ENCODE measurements around the gene ZMYND8. TPM values are rescaled to one million over a fixed set of nuclear protein-coding genes. Genes with fewer than 3 reads are reported as not detected.
"Not testable (repeated sequence)": the region's sequence is repeated elsewhere in the genome, so short reads cannot be mapped to it uniquely, and the experiment has no call there.

The ZMYND8 gene
- total RNA-seq, 2 experiments from 2014 or later, result 30.3 to 33.0 TPM

- Mint-ChIP-seq H3K27ac (no peak overlapping the region), H3K4me1 (ENCODE audit: low read depth) (peaks cover 6% of the 10 kb centered on the region)
Observed at GRCh38 chr20:47249913-47250312, 106.6 kb downstream of the ZMYND8 start.

GRCh38 chr20:47248448-47248966 lies 108.0 kb downstream of the ZMYND8 start:
- peaks cover 34% of the 10 kb centered on the region for H3K36me3 Mint-ChIP-seq (ENCODE audit: low read depth)
- H3K4me1 Mint-ChIP-seq (ENCODE audit: low read depth), result peaks cover 6% of the 10 kb centered on the region
- H3K27ac Mint-ChIP-seq, result peak overlapping the region; percentile 48
- no peaks in the 10 kb centered on the region for H3K27me3 Mint-ChIP-seq (ENCODE audit: low read depth)
- no peak for DNase-seq
- H3K4me3 Mint-ChIP-seq, result no peak overlapping the region
- H3K9me3 Mint-ChIP-seq, result no peaks in the 10 kb centered on the region
- CTCF ChIA-PET, result interaction anchor here (1.0 to 3.5 kb wide), 4 partner anchors 24 to 135 kb away, joined by 3 to 15 read pairs (median 4); no protein-coding TSS in a partner anchor
- intact Hi-C loops (cut with micrococcal nuclease), result no loop called here

More at GRCh38 chr20:47249913-47250312, 106.6 kb downstream of the ZMYND8 start:
- Mint-ChIP-seq H3K36me3 (ENCODE audit: low read depth) (peaks cover 33% of the 10 kb centered on the region), H3K4me3 (no peak overlapping the region), H3K27me3 (ENCODE audit: low read depth) (no peaks in the 10 kb centered on the region), H3K9me3 (no peaks in the 10 kb centered on the region)
- CTCF ChIA-PET, result interaction anchor here (0.6 to 3.5 kb wide), 2 partner anchors 134 to 311 kb away, joined by 5 to 15 read pairs; no protein-coding TSS in a partner anchor
- intact Hi-C loops (cut with micrococcal nuclease), result no loop called here
- no peak for DNase-seq

GRCh38 chr20:47247972-47248371 lies 108.5 kb downstream of the ZMYND8 start:
- H3K4me1 Mint-ChIP-seq (ENCODE audit: low read depth), result peaks cover 6% of the 10 kb centered on the region
- peaks cover 34% of the 10 kb centered on the region for H3K36me3 Mint-ChIP-seq (ENCODE audit: low read depth)
- intact Hi-C loops (cut with micrococcal nuclease), result no loop called here

GRCh38 chr20:47246061-47246777 lies 110.3 kb downstream of the ZMYND8 start:
- peaks cover 36% of the 10 kb centered on the region for H3K36me3 Mint-ChIP-seq (ENCODE audit: low read depth)

More at GRCh38 chr20:47247972-47248371, 108.5 kb downstream of the ZMYND8 start:
- CTCF ChIA-PET, result interaction anchor here (1.0 to 3.5 kb wide), 4 partner anchors 24 to 136 kb away, joined by 3 to 15 read pairs (median 4); no protein-coding TSS in a partner anchor
- Mint-ChIP-seq H3K27ac (no peak overlapping the region), H3K9me3 (no peaks in the 10 kb centered on the region), H3K4me3 (no peak overlapping the region), H3K27me3 (ENCODE audit: low read depth) (no peaks in the 10 kb centered on the region)
- no peak for DNase-seq

DNA sequence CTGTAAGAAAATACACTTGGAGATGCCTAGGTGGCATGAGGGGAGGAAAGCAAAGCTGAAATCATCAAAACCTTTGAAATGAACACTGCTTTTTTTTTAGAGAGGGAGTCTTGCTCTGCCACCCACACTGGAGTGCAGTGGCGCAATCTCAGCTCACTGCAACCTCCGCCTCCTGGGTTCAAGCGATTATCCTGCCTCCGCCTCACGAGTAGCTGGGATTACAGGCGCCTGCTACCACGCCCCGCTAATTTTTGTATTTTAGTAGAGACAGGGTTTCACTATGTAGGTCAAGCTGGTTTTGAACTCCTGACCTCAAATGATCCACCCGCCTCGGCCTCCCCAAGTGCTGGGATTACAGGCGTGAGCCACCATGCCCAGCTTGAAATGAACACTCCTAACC lies 111.3 kb downstream of the ZMYND8 start:
- CTCF ChIA-PET, result interaction anchor here (1.0 to 2.4 kb wide), 3 partner anchors 26 to 139 kb away, joined by 3 to 9 read pairs (median 5); no protein-coding TSS in a partner anchor
- peaks cover 31% of the 10 kb centered on the region for H3K36me3 Mint-ChIP-seq (ENCODE audit: low read depth)
- H3K9me3 Mint-ChIP-seq; H3K4me1 Mint-ChIP-seq (ENCODE audit: low read depth); DNase-seq; H3K4me3 Mint-ChIP-seq; H3K27me3 Mint-ChIP-seq (ENCODE audit: low read depth); intact Hi-C loops (cut with micrococcal nuclease); H3K27ac Mint-ChIP-seq: not testable (repeated sequence)

More at GRCh38 chr20:47246061-47246777, 110.3 kb downstream of the ZMYND8 start:
- CTCF ChIA-PET, result interaction anchor here (0.5 to 2.4 kb wide), 3 partner anchors 44 to 138 kb away, joined by 3 to 9 read pairs (median 3); no protein-coding TSS in a partner anchor
- intact Hi-C loops (cut with micrococcal nuclease), result no loop called here
- no peak for DNase-seq
- no peak overlapping the region for H3K27ac Mint-ChIP-seq
- no peaks in the 10 kb centered on the region for H3K27me3 Mint-ChIP-seq (ENCODE audit: low read depth)
- peaks cover 6% of the 10 kb centered on the region for H3K4me1 Mint-ChIP-seq (ENCODE audit: low read depth)
- no peaks in the 10 kb centered on the region for H3K9me3 Mint-ChIP-seq
- no peak overlapping the region for H3K4me3 Mint-ChIP-seq

GRCh38 chr20:47244451-47244850 lies 112.0 kb downstream of the ZMYND8 start:
- Mint-ChIP-seq H3K4me1 (ENCODE audit: low read depth) (peaks cover 5% of the 10 kb centered on the region), H3K4me3 (no peak overlapping the region), H3K36me3 (ENCODE audit: low read depth) (peaks cover 29% of the 10 kb centered on the region), H3K27me3 (ENCODE audit: low read depth) (no peaks in the 10 kb centered on the region), H3K27ac (no peak overlapping the region), H3K9me3 (no peaks in the 10 kb centered on the region)
- CTCF ChIA-PET, result interaction anchor here (2.0 to 2.4 kb wide), 2 partner anchors 27 to 140 kb away, joined by 5 to 9 read pairs; no protein-coding TSS in a partner anchor
- DNase-seq, result no peak
- intact Hi-C loops (cut with micrococcal nuclease), result no loop called here

- intact Hi-C loops (cut with micrococcal nuclease), result no loop called here
- H3K9me3 Mint-ChIP-seq, result no peaks in the 10 kb centered on the region
Observed at GRCh38 chr20:47243532-47244305, 112.8 kb downstream of the ZMYND8 start.

GRCh38 chr20:47243003-47243402 lies 113.5 kb downstream of the ZMYND8 start:
- Mint-ChIP-seq H3K9me3 (no peaks in the 10 kb centered on the region), H3K36me3 (ENCODE audit: low read depth) (peaks cover 22% of the 10 kb centered on the region), H3K4me1 (ENCODE audit: low read depth) (no peaks in the 10 kb centered on the region), H3K27ac (no peak overlapping the region), H3K4me3 (no peak overlapping the region), H3K27me3 (ENCODE audit: low read depth) (no peaks in the 10 kb centered on the region)
- CTCF ChIA-PET, result interaction anchor here (1.4 to 2.0 kb wide), 2 partner anchors 29 to 141 kb away, joined by 4 to 5 read pairs; no protein-coding TSS in a partner anchor
- intact Hi-C loops (cut with micrococcal nuclease), result no loop called here
- no peak for DNase-seq

More at GRCh38 chr20:47243532-47244305, 112.8 kb downstream of the ZMYND8 start:
- peak overlapping the region; percentile 42 for H3K27ac Mint-ChIP-seq
- DNase-seq, result no peak
- CTCF ChIA-PET, result interaction anchor here (2.0 to 2.4 kb wide), 2 partner anchors 28 to 140 kb away, joined by 5 to 9 read pairs; no protein-coding TSS in a partner anchor
- peaks cover 2% of the 10 kb centered on the region for H3K4me1 Mint-ChIP-seq (ENCODE audit: low read depth)
- H3K36me3 Mint-ChIP-seq (ENCODE audit: low read depth), result peaks cover 26% of the 10 kb centered on the region
- no peak overlapping the region for H3K4me3 Mint-ChIP-seq
- no peaks in the 10 kb centered on the region for H3K27me3 Mint-ChIP-seq (ENCODE audit: low read depth)

DNA sequence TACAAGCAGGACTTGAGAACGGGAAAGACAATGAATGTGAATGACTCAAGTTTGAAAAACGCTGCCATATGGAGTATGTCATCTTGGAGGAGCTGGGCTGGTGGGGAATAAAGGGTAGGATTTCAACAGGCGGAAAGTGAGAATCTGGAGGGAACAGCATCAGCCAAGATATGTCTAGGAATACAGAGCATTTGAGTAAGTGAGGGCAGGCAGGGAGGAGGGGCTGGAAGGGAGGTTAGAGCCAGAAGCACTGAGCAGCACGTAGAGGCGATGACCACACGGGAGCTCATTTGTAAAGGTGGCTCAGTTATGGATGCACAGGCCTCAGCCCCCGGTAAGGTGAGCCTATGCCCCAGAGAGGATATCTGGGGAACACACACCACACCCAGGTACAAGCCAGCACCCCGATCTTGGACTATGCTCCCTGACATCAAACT lies 115.1 kb downstream of the ZMYND8 start:
- Mint-ChIP-seq H3K4me1 (ENCODE audit: low read depth) (no peaks in the 10 kb centered on the region), H3K27me3 (ENCODE audit: low read depth) (no peaks in the 10 kb centered on the region), H3K9me3 (no peaks in the 10 kb centered on the region), H3K36me3 (ENCODE audit: low read depth) (peaks cover 26% of the 10 kb centered on the region), H3K27ac (no peak overlapping the region), H3K4me3 (no peak overlapping the region)
- CTCF ChIA-PET, result interaction anchor here (0.5 kb wide), 2 partner anchors 123 to 287 kb away, joined by 3 read pairs; no protein-coding TSS in a partner anchor
- no peak for DNase-seq
- intact Hi-C loops (cut with micrococcal nuclease), result no loop called here

- H3K4me1 Mint-ChIP-seq (ENCODE audit: low read depth); DNase-seq; H3K27me3 Mint-ChIP-seq (ENCODE audit: low read depth); H3K9me3 Mint-ChIP-seq; intact Hi-C loops (cut with micrococcal nuclease); H3K4me3 Mint-ChIP-seq; H3K27ac Mint-ChIP-seq: not testable (repeated sequence)
- peaks cover 25% of the 10 kb centered on the region for H3K36me3 Mint-ChIP-seq (ENCODE audit: low read depth)
- CTCF ChIA-PET, result interaction anchor here (1.0 kb wide), 1 partner anchor 424 kb away, joined by 3 read pairs; no protein-coding TSS in a partner anchor
Observed at GRCh38 chr20:47240096-47240495, 116.4 kb downstream of the ZMYND8 start.

DNA sequence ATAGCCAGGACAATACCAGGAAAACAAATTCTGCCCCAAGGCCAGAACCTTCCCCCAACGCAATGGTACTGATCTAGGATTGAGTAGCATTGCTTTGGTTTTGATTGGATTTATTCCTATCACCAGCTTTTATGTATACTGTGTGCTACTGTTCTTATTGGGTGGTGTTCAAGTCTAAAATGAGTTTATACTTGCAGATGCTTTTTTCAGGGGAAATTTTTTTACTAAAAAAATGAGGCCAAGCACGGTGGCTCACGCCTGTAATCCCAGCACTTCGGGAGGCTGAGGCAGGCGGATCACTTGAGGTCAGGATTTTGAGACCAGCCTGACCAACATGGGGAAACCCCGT lies 116.8 kb downstream of the ZMYND8 start:
- H3K27me3 Mint-ChIP-seq (ENCODE audit: low read depth), result no peaks in the 10 kb centered on the region
- no peak overlapping the region for H3K4me3 Mint-ChIP-seq
- intact Hi-C loops (cut with micrococcal nuclease), result no loop called here
- no peaks in the 10 kb centered on the region for H3K4me1 Mint-ChIP-seq (ENCODE audit: low read depth)
- no peaks in the 10 kb centered on the region for H3K9me3 Mint-ChIP-seq
- CTCF ChIA-PET, result no interaction called here
- no peak for DNase-seq
- peaks cover 25% of the 10 kb centered on the region for H3K36me3 Mint-ChIP-seq (ENCODE audit: low read depth)
- no peak overlapping the region for H3K27ac Mint-ChIP-seq
